HEK293T (cell line): ENCODE data around the gene PRMT7.
A peak's percentile ranks its signal among the peaks of the same experiment; 100 is the strongest.

Experiments
- CTCF ChIA-PET: fragments of 350-600 bp; formaldehyde crosslinking; extraction: SDS; loops from one replicate; lab custom pipeline; 2021; ENCODE audit warnings: antibody characterized with exemption, inconsistent platforms; lab: Yijun Ruan, JAX
- POLR2A ChIA-PET: fragments of 350-600 bp; formaldehyde crosslinking; extraction: SDS; loops from one replicate; lab custom pipeline; 2020; ENCODE audit warnings: antibody characterized with exemption, inconsistent platforms; lab: Yijun Ruan, JAX
- DNase-seq: peaks from one replicate; pipeline ENCODE4 v3.0.0; 2012; ENCODE audit warnings: mixed read lengths; ENCODE audit errors: extremely low spot score
- ARNT ChIP-seq: fragments of 450-650 bp; IDR thresholded peaks from 2 replicates; pipeline ENCODE4 v1.6.1; 2017; ENCODE audit warnings: mild to moderate bottlenecking
- BHLHE40 ChIP-seq: fragments of 450-650 bp; IDR thresholded peaks from 2 replicates; pipeline ENCODE4 v1.6.1; 2016; ENCODE audit warnings: mild to moderate bottlenecking, moderate library complexity, borderline replicate concordance
- CTBP1 ChIP-seq: fragments of 450-650 bp; IDR thresholded peaks from 2 replicates; pipeline ENCODE4 v1.6.1; 2016; ENCODE audit warnings: borderline replicate concordance
- ELF4 ChIP-seq: fragments of 450-650 bp; IDR thresholded peaks from 2 replicates; pipeline ENCODE4 v1.6.1; 2017; ENCODE audit warnings: antibody characterized with exemption
- FOXA1 ChIP-seq: fragments of 450-650 bp; IDR thresholded peaks from 2 replicates; pipeline ENCODE4 v1.6.1; 2016; ENCODE audit warnings: mild to moderate bottlenecking
- FOXK2 ChIP-seq: fragments of 450-650 bp; IDR thresholded peaks from 2 replicates; pipeline ENCODE4 v1.6.1; 2016; ENCODE audit warnings: mild to moderate bottlenecking
- FOXM1 ChIP-seq: fragments of 450-650 bp; IDR thresholded peaks from 2 replicates; pipeline ENCODE4 v1.6.1; 2017; ENCODE audit warnings: mild to moderate bottlenecking, borderline replicate concordance
- HDGF ChIP-seq: fragments of 450-650 bp; IDR thresholded peaks from 2 replicates; pipeline ENCODE4 v1.6.1; 2017; ENCODE audit warnings: antibody characterized with exemption, borderline replicate concordance
- L3MBTL2 ChIP-seq: fragments of 450-650 bp; conservative IDR thresholded peaks from 2 replicates; pipeline ENCODE4 v1.6.1; 2016; ENCODE audit warnings: mild to moderate bottlenecking
- LEF1 ChIP-seq: fragments of 450-650 bp; IDR thresholded peaks from 2 replicates; pipeline ENCODE4 v1.6.1; 2017; ENCODE audit warnings: mild to moderate bottlenecking, borderline replicate concordance
- NFRKB ChIP-seq: fragments of 450-650 bp; IDR thresholded peaks from 2 replicates; pipeline ENCODE4 v1.6.1; 2016; ENCODE audit warnings: mild to moderate bottlenecking, moderate library complexity
- SP1 ChIP-seq: fragments of 450-650 bp; IDR thresholded peaks from 2 replicates; pipeline ENCODE4 v1.6.1; 2017
- SUZ12 ChIP-seq: fragments of 450-650 bp; IDR thresholded peaks from 2 replicates; pipeline ENCODE4 v1.6.1; 2016; ENCODE audit warnings: mild to moderate bottlenecking
- TARDBP ChIP-seq: fragments of 450-650 bp; IDR thresholded peaks from 2 replicates; pipeline ENCODE4 v1.6.1; 2016
- ZNF384 ChIP-seq: fragments of 450-650 bp; IDR thresholded peaks from 2 replicates; pipeline ENCODE4 v1.6.1; 2016
- TF ChIP-seq, protein P1 (sequence below): fragments of 450-650 bp; IDR thresholded peaks from 2 replicates; pipeline ENCODE4 v1.6.1; 2016

Gene PRMT7

DNA sequence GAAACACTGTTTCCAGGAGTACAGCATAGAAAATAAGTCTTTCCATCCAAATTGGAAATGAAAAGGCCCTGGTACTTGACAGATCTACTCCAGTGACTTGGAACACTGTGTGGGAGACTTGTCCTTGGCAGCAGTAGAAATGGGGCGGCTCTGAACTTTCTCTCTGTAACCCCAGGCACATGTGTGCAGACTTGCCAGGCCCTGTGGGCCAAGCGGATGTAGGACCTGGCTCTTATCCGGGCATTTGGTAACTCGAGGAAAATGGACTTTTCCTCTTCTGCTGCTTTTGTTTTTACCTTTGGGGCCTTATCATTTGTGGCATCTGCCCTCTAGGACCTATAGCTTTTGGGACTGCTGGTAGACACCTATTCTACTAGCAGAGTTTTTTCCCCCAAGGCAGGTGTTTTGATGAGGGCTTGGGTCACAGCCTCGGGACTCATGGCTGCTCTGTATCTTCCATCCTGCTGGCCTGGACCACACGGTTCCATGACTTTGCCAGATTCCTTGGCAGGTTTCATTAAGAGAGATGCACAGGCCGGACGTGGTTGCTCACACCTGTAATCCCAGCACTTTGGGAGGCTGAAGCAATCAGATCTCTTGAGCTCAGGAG lies 94.0 kb downstream of the PRMT7 start:
- DNase-seq: no peak
- CTCF ChIA-PET: interaction anchor here (0.7 kb wide), 1 partner anchor 20 kb away, joined by 6 read pairs; no protein-coding TSS in a partner anchor
- POLR2A ChIA-PET: no interaction called here
- TF ChIP-seq NFRKB (no peak), ELF4 (no peak), FOXM1 (no peak), L3MBTL2 (no peak), SP1 (no peak), TARDBP (no peak), ZNF384 (no peak), ARNT (no peak), FOXA1 (no peak), FOXK2 (no peak), BHLHE40 (no peak), SUZ12 (no peak), LEF1 (no peak), CTBP1 (no peak), HDGF (no peak)
- TF ChIP-seq, protein P1, sequence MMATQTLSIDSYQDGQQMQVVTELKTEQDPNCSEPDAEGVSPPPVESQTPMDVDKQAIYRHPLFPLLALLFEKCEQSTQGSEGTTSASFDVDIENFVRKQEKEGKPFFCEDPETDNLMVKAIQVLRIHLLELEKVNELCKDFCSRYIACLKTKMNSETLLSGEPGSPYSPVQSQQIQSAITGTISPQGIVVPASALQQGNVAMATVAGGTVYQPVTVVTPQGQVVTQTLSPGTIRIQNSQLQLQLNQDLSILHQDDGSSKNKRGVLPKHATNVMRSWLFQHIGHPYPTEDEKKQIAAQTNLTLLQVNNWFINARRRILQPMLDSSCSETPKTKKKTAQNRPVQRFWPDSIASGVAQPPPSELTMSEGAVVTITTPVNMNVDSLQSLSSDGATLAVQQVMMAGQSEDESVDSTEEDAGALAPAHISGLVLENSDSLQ: no peak

- no peak for TF ChIP-seq CTBP1
- TF ChIP-seq ZNF384: no peak
- no peak for TF ChIP-seq BHLHE40
- TF ChIP-seq SP1: no peak
- TF ChIP-seq FOXM1: no peak
- TF ChIP-seq TARDBP: no peak
- TF ChIP-seq HDGF: no peak
- no peak for TF ChIP-seq LEF1
- no peak for TF ChIP-seq SUZ12
- TF ChIP-seq ARNT: no peak
- TF ChIP-seq ELF4: no peak
- no peak for TF ChIP-seq NFRKB
- no peak for TF ChIP-seq FOXA1
- TF ChIP-seq L3MBTL2: no peak
- TF ChIP-seq, protein P1: no peak
- no peak for TF ChIP-seq FOXK2
- peak; percentile 26 for DNase-seq
- ChIA-PET POLR2A (interaction anchor here (0.9 kb wide), 1 partner anchor 11 kb away, joined by 3 read pairs; no protein-coding TSS in a partner anchor), CTCF (interaction anchor here (2.4 kb wide), 1 partner anchor 10 kb away, joined by 8 read pairs; no protein-coding TSS in a partner anchor)
Observed at GRCh38 chr16:68406458-68407152, 95.8 kb downstream of the PRMT7 start.
